Endothelial cell of umbilical vein (primary cell): ENCODE data around the gene HLA-F. TPM values are rescaled to one million over a fixed set of nuclear protein-coding genes. Genes with fewer than 3 reads are reported as not detected.

Source experiments
- BruUV-seq: library from RNA; stranded (reverse); fragments of 400-500 nt; replicated peaks from 2 replicates; lab custom pipeline; 2021; lab: Mats Ljungman, UMichigan
- CTCF ChIA-PET: fragments of 300-600, 350-600 bp; sonication (Branson Sonifier 250); formaldehyde crosslinking; loops from one replicate; lab custom pipeline; 2021; ENCODE audit warnings: antibody characterized with exemption, inconsistent platforms; lab: Charles Lee
- POLR2A ChIA-PET: fragments of 300-600, 350-600 bp; sonication (Branson Sonifier 250); formaldehyde crosslinking; loops from one replicate; lab custom pipeline; 2021; ENCODE audit warnings: antibody characterized with exemption, inconsistent platforms; lab: Charles Lee
- DNase-seq: peaks from one replicate; pipeline ENCODE4 v3.0.0-alpha.2; 2011; ENCODE audit warnings: low read depth, low spot score
- FAIRE-seq: peaks from 2 replicates; lab custom pipeline; 2011; peaks lifted over from hg19 to GRCh38; lab: Jason Lieb, UNC
- H2AFZ ChIP-seq: 2 replicates; pipeline ENCODE4 v1.6.0; 2012; ENCODE audit warnings: low read depth, low read length, control low read depth, inconsistent platforms
- H3K27ac ChIP-seq: 2 replicates; pipeline ENCODE4 v1.5.1; 2011; ENCODE audit warnings: low read depth, mild to moderate bottlenecking, control low read depth, low read length, moderate library complexity; ENCODE audit not compliant: insufficient read depth
- H3K27me3 ChIP-seq, 2 experiments: 2 replicates each; pipeline versions ENCODE4 v1.6.0 to v1.6.1; 2011; ENCODE audit warnings: low read length in 2 of 2, mixed read lengths in 1 of 2; ENCODE audit not compliant: control insufficient read depth in 2 of 2, insufficient read depth in 2 of 2
- H3K36me3 ChIP-seq, 2 experiments: 2 replicates in 1 of 2; 3 replicates in 1 of 2; pipeline ENCODE4 v1.5.1; 2011; ENCODE audit warnings: low read length in 2 of 2, mild to moderate bottlenecking in 1 of 2, moderate library complexity in 1 of 2; ENCODE audit not compliant: control insufficient read depth in 2 of 2, insufficient read depth in 2 of 2; ENCODE audit errors: extremely low read depth in 1 of 2
- H3K4me1 ChIP-seq: 3 replicates; pipeline ENCODE4 v1.5.1; 2011; ENCODE audit warnings: mild to moderate bottlenecking, low read length; ENCODE audit not compliant: control insufficient read depth, insufficient read depth; ENCODE audit errors: extremely low read depth
- H3K4me2 ChIP-seq: 2 replicates; pipeline ENCODE4 v1.6.1; 2011; ENCODE audit warnings: low read length, control low read depth, mixed read lengths; ENCODE audit not compliant: insufficient read depth
- H3K4me3 ChIP-seq, 3 experiments: fragments of 200-600 bp in 1 of 3; sonication (generic), shearing (Covaris generic) in 1 of 3; replicated peaks in 1 of 3; 2 replicates each; pipeline ENCODE4 v1.5.1; 2011 to 2016; ENCODE audit warnings: control low read depth in 3 of 3, low read length in 3 of 3, mild to moderate bottlenecking in 2 of 3, inconsistent platforms in 1 of 3, low read depth in 1 of 3, moderate library complexity in 1 of 3; ENCODE audit not compliant: insufficient read depth in 1 of 3
- H3K79me2 ChIP-seq: 2 replicates; pipeline ENCODE4 v1.6.0; 2012; ENCODE audit warnings: low read length, inconsistent platforms; ENCODE audit not compliant: control insufficient read depth, insufficient read depth
- H3K9ac ChIP-seq: replicated peaks from 2 replicates; pipeline ENCODE3; 2011; ENCODE audit warnings: low read length, control low read depth; ENCODE audit not compliant: insufficient read depth; ENCODE audit errors: extremely low read depth
- H3K9me1 ChIP-seq: replicated peaks from 3 replicates; pipeline ENCODE4 v1.6.0; 2011; ENCODE audit warnings: mild to moderate bottlenecking, low read length; ENCODE audit not compliant: control insufficient read depth, insufficient read depth; ENCODE audit errors: extremely low read depth
- H3K9me3 ChIP-seq: replicated peaks from 2 replicates; pipeline ENCODE4 v1.5.1; 2012; ENCODE audit warnings: low read length, inconsistent platforms; ENCODE audit not compliant: control insufficient read depth, insufficient read depth
- H4K20me1 ChIP-seq: replicated peaks from 2 replicates; pipeline ENCODE3; 2011; ENCODE audit warnings: mild to moderate bottlenecking, low read length; ENCODE audit not compliant: control insufficient read depth, insufficient read depth; ENCODE audit errors: extremely low read depth
- CTCF ChIP-seq, 2 donors: IDR thresholded peaks; 1 replicate in 1 of 2; 2 replicates in 1 of 2; pipeline ENCODE4 v1.5.1; 2011; ENCODE audit warnings: low read length in 2 of 2, mild to moderate bottlenecking in 2 of 2, moderate library complexity in 2 of 2, control low read depth in 1 of 2, inconsistent platforms in 1 of 2, low read depth in 1 of 2; ENCODE audit not compliant: insufficient read depth in 1 of 2; ENCODE audit errors: extremely low read depth in 1 of 2
- EZH2 ChIP-seq: IDR thresholded peaks from 2 replicates; pipeline ENCODE4 v1.6.1; 2012; ENCODE audit warnings: borderline replicate concordance, low read depth, mild to moderate bottlenecking, moderate library complexity, low read length, inconsistent platforms; ENCODE audit not compliant: severe bottlenecking
- FOS ChIP-seq: IDR thresholded peaks from 2 replicates; pipeline ENCODE4 v1.6.1; 2011; ENCODE audit warnings: mild to moderate bottlenecking, low read length, moderate library complexity, borderline replicate concordance; ENCODE audit not compliant: insufficient read depth
- GATA2 ChIP-seq: IDR thresholded peaks from 2 replicates; pipeline ENCODE4 v1.7.0; 2011; ENCODE audit warnings: low read depth, mild to moderate bottlenecking, moderate library complexity, mixed read lengths, low read length; ENCODE audit not compliant: insufficient read length, insufficient read depth
- JUN ChIP-seq: IDR thresholded peaks from 2 replicates; pipeline ENCODE4 v1.6.1; 2011; ENCODE audit warnings: borderline replicate concordance, low read depth; ENCODE audit not compliant: insufficient read length, insufficient read depth
- MAX ChIP-seq: IDR thresholded peaks from 2 replicates; pipeline ENCODE4 v1.6.1; 2011; ENCODE audit not compliant: insufficient read depth, insufficient read length
- MYC ChIP-seq: IDR thresholded peaks from one replicate; pipeline ENCODE4 v1.6.1; 2011; ENCODE audit warnings: mild to moderate bottlenecking, low read depth, low read length
- POLR2A ChIP-seq: IDR thresholded peaks from 2 replicates; pipeline ENCODE4 v1.6.1; 2012; ENCODE audit warnings: low read depth, mild to moderate bottlenecking, control low read depth, low read length
- POLR2AphosphoS5 ChIP-seq: IDR thresholded peaks from 2 replicates; pipeline ENCODE4 v1.6.1; 2012; ENCODE audit warnings: low read depth, mild to moderate bottlenecking, control low read depth, low read length, moderate library complexity; ENCODE audit not compliant: insufficient read depth
- dilution Hi-C: fragments of 300-500 bp; cut with MboI; formaldehyde crosslinking; loops from one replicate; pipeline ENCODE4 v1.15.0; 2019; ENCODE audit warnings: low sequenced_read_pairs; ENCODE audit not compliant: extremely low pct_ligation_motif_present
- intact Hi-C: fragments of 100-400 bp; cut with micrococcal nuclease; formaldehyde crosslinking; loops from one replicate; pipeline ENCODE4 v1.10.0; 2022
- polyA plus RNA-seq, 4 experiments: library from polyadenylated mRNA; depleted of rRNA in 3 of 4; stranded (reverse) in 3 of 4; unstranded in 1 of 4; fragments of >200 nt; gene quantifications; 2 replicates each; pipeline versions ENCODE4 v1.2.1 to v1.2.3, GENCODE V29; 2011 to 2012; ENCODE audit warnings: missing spikeins in 1 of 4
- total RNA-seq: library from RNA; stranded (reverse); gene quantifications from 2 replicates; pipeline ENCODE4 v1.2.3, GENCODE V29; 2021

Gene HLA-F
- total and polyA plus RNA-seq, 2 donors (not counting 3 experiments of a cell fraction or from before 2014, with no cell fraction given), result 1.5 to 1.6 TPM

- no peak for TF ChIP-seq POLR2A
- no peak for TF ChIP-seq EZH2
- no peak for TF ChIP-seq MAX
- TF ChIP-seq CTCF (IDR thresholded peaks at IDR 0.05; ENCODE audit: extremely low read depth in 1 of 2, insufficient read depth in 1 of 2, low read depth in 1 of 2, low read length in 2 of 2), result no peak
- no peak for TF ChIP-seq JUN
- no peak for TF ChIP-seq POLR2AphosphoS5
- no peak for TF ChIP-seq GATA2
- TF ChIP-seq FOS, result no peak
- TF ChIP-seq MYC, result no peak
- POLR2A ChIA-PET, result no interaction called here
- BruUV-seq, result no TSS peak
- intact Hi-C loops (no loop called here), dilution Hi-C loops (no loop called here)
- H3K79me2 ChIP-seq, result no peaks in the 10 kb centered on the region
- no peak overlapping the region for H3K9ac ChIP-seq
- CTCF ChIA-PET, result interaction anchor here (0.7 to 2.6 kb wide), 4 partner anchors 10 to 106 kb away, joined by 3 to 11 read pairs (median 4); no protein-coding TSS in a partner anchor
- DNase-seq, result no peak
- no peaks in the 10 kb centered on the region for H4K20me1 ChIP-seq
- H3K4me1 ChIP-seq, result no peaks in the 10 kb centered on the region
- no peak overlapping the region for H2AFZ ChIP-seq
- H3K9me1 ChIP-seq, result no peaks in the 10 kb centered on the region
- no peak overlapping the region for H3K27ac ChIP-seq
- FAIRE-seq, result no peak
- H3K4me3 ChIP-seq, result no peak overlapping the region
- H3K36me3 ChIP-seq, result no peaks in the 10 kb centered on the region
- peaks cover 11 to 13% of the 10 kb centered on the region in 2 experiments for H3K27me3 ChIP-seq
- no peaks in the 10 kb centered on the region for H3K9me3 ChIP-seq
- H3K4me2 ChIP-seq, result no peak overlapping the region
Observed at GRCh38 chr6:29728173-29728874, 5.1 kb downstream of the HLA-F start.
